HUDEP-2 (cell line): Measurements from ENCODE around the gene AKIRIN1.
"Not testable (repeated sequence)": the region's sequence is repeated elsewhere in the genome, so short reads cannot be mapped to it uniquely, and the experiment has no call there.

Source experiments
- DNase-seq, 76 experiments: peaks; one replicate each; lab custom pipeline; 2025; ENCODE audit not compliant: unreplicated experiment in 76 of 76; lab: John Stamatoyannopoulos, UW

Gene AKIRIN1

GRCh38 chr1:38990738-38991637 lies at the start of gene AKIRIN1:
TSS of gene AKIRIN1 (plus strand) at chr1:38991276. CDS start at chr1:38991381, 105 bp downstream.
- DNase-seq: peak; percentile 22 to 99 (median 96)

DNA sequence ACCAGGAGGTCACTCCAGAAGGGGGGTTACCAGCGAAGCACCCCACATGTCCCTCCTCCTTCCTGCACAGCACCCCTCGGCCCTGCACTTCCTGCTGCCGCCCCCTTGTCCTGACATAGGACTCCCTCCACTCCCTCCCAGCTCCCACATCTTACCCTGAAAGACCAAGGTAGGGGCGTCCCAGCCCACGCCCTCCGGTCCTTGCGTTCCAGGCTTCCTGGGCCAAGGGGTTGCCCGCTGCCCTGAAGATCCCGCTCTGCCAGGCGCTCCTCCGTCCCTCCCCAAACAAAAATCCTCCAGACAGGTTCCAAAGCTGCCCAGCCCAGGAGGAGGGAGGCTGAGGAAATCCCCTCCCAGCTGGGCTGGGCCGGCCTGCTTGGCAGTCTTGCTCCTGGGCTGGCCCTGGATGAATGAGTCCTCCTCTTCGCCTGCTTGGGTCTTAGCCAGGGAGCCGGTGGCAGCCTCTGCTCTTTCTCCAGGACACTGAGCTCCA lies 49.5 kb upstream of the AKIRIN1 start, which contains the start of gene RHBDL2:
RHBDL2 (minus strand) TSS at position 304 of the 493 bp plus-strand sequence. CDS start 22,618 bp downstream, outside the sequence.
- peak in 2 of 76 experiments; percentile 9 to 10 for DNase-seq

GRCh38 chr1:38942664-38943428 lies 48.2 kb upstream of the AKIRIN1 start:
- no peak for DNase-seq

DNA sequence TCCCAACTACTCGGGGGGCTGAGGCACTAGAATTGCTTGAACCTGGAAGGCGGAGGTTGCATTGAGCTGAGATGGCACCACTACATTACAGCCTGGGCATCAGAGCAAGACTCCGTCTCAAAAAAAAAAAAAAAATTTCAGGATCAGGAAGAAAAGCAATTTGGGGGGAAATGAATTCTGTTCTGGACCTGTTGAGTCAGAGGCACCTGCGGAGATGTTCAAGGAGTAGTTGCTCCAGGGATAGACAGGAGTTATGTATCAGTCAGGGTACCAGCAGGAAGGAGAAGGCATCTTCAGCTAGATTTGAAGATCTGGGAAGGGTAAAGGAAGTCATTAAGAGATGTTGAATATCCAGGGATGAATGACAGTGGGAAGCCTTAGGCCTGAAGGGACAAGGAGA lies 46.5 kb upstream of the AKIRIN1 start:
- no peak for DNase-seq

DNA sequence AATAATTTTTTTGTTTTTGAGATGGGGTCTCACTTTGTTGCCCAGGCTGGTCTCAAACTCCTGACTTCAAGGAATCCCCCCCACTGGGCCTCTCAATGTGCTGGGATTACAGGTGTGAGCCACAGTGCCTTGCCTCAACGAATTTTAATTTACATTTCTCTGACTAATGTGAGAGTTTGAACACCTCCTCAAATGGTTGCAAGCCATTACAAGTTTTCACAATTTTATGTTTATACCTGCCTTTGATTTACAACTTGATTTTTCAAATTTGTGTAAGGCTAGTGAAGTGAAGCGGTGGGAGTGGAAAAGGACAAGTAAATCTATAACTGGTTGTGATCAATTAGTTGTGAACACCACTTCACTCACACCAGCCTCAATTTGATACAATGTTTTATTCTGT lies 40.5 kb upstream of the AKIRIN1 start:
- DNase-seq: no peak

- DNase-seq: peak in 10 of 76 experiments; percentile 5 to 46 (median 16)
Measured at GRCh38 chr1:38953433-38953860, 37.6 kb upstream of the AKIRIN1 start.

- peak in 1 of 76 experiments; percentile 9 for DNase-seq
Measured at GRCh38 chr1:38958967-38959366, 32.1 kb upstream of the AKIRIN1 start.

DNA sequence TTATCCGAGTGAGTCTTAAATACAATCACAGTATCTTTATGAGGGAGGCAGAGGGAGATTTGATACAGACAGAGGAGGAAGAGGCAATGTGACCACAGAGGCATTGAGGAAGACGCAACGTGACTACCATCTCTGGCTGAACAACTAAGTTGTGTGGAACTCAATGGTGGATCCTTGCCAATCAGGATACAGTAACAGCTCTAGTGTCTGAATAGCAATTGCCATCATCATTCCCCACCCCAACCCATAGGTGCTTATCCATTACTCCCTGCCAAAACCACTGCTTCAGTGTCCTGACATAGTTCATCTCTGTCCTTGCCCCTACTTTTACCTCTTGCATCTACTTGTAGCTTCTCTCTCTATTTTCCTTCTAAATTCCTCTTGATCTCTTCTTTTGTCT lies 29.0 kb upstream of the AKIRIN1 start:
- DNase-seq: no peak

DNA sequence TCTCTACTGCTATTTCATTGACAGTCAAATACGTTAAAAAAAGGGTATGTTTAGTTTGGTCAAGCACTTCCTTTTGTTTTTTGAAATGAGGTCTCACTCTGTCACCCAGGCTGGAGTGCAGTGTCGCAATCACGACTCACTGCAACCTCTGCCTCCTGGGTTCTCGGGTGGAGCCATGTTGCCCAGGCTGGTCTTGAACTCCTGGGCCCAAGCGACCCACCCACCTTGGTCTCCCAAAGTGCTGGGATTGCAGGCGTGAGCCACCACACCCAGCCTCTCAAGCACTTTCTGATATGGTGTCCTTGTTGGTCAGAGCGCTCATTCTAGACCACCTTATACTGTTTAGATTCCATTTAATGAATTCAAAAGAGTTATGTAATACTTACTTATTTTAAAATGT lies 28.5 kb upstream of the AKIRIN1 start:
- DNase-seq: no peak

- DNase-seq: peak in 25 of 76 experiments; percentile 3 to 49 (median 19)
Measured at GRCh38 chr1:38964140-38964548, 26.9 kb upstream of the AKIRIN1 start.

DNA sequence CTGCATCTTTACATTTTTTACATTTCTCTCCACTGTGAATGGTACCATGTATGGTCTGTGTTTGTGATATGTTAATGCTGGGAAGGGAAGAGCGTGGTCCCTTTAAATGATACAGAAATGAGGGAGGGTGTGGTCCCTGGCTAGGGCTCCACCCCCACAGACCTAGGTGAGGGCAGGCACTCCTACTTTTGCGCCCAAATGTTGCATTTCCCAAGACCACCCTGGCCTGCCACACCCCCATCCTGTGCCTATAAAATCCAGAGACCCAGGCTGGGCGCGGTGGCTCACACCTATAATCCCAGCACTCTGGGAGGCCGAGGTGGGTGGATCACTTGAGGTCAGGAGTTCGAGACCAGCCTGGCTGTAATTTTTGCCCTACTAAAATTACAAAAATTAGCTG lies 17.9 kb upstream of the AKIRIN1 start:
- DNase-seq: peak in 2 of 76 experiments; percentile 6 to 18

DNA sequence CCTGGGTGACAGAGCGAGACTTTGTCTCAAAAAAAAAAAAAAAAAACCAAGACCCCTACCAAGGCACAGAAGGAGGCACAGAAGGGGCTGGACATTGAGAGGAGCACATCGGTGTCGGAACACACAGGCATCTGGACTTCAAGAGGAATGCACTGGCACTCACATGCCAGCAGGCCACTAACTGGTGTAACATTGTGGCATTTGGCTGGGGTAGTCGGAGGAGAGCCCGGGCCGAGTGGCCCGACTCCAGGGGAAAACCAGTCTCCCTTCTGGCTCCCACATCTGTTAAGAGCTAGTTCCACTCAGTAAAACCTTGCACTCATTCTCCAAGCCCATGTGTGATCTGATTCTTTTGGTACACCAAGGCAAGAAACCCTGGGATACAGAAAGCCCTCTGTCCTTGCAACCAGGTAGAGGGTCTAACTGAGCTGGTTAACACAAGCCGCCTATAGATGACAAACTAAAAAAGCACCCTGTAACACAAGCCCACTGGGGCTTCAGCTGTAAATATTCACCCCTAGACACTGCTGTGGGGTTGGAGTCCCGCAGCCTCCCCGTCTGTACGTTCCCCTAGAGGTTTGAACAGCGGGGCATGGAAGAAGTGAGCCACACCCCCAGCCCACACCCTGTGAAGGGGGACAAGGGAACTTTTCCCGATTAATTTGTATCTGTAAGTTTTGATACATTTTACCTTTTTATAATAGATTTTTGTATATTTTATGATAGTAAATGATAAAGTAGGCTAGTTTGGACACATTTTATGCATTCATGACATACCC lies 17.2 kb upstream of the AKIRIN1 start:
- DNase-seq: no peak

GRCh38 chr1:38977399-38978244 lies 13.5 kb upstream of the AKIRIN1 start:
- not testable (repeated sequence) for DNase-seq

DNA sequence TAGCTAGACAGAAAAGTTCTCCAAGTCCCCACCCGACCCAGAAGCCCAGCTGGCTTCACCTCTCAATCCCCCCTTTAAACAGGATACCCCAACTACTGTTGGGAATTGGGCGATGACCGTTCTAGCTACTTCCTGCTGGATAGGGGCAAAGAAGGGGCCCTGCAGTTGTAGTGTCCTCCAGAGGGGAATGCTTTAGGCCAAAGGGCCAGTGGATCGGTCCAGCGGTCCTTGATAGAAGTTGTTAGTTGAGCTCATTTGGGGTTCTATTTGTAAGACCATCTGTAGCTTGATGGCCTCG lies 12.9 kb upstream of the AKIRIN1 start:
- DNase-seq: not testable (repeated sequence)

- not testable (repeated sequence) for DNase-seq
Measured at GRCh38 chr1:38979380-38979779, 11.7 kb upstream of the AKIRIN1 start.

- no peak for DNase-seq
Measured at GRCh38 chr1:38989979-38990378, 1.1 kb upstream of the AKIRIN1 start.

DNA sequence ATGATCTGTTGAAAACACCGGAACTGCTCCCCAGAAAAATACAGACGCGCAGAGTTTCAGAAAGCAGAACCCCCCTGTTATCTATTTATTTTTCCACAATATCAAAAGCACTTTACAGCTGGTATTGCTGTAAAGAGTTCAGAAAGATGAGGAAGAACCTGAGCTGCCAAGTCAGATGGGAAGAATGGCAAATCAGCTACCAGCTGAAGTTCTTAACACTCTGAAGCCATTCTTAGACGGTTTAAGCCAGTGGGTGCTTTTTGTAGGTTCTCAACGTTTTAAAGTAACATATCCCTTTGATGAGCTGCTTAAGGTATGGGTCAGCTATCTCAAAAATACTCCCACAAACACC lies 714 bp upstream of the AKIRIN1 start:
- DNase-seq: peak in 3 of 76 experiments; percentile 6 to 51 (median 20)

- peak in 3 of 76 experiments; percentile 7 to 9 (median 8) for DNase-seq
Measured at GRCh38 chr1:38991638-38992411, 749 bp downstream of the AKIRIN1 start.
